GM19238 (cell line): ENCODE results near the gene TXK.

Source experiments
- DNase-seq: peaks from one replicate; pipeline ENCODE4 v3.0.0; 2011; ENCODE audit warnings: low spot score; ENCODE audit not compliant: insufficient read length

Gene TXK

GRCh38 chr4:48051078-48051477, 83.0 kb downstream of the TXK start:
- DNase-seq: no peak

- DNase-seq: no peak
These were observed 84.6 kb downstream of the TXK start for GRCh38 chr4:48049483-48049882.

- no peak for DNase-seq
These were observed 86.2 kb downstream of the TXK start for GRCh38 chr4:48047896-48048295.

- DNase-seq: no peak
These were observed 86.6 kb downstream of the TXK start for GRCh38 chr4:48047421-48047844.

GRCh38 chr4:48046059-48046458, 88.0 kb downstream of the TXK start:
- no peak for DNase-seq

- no peak for DNase-seq
These were observed 89.8 kb downstream of the TXK start for GRCh38 chr4:48044298-48044697.

GRCh38 chr4:48043504-48043903, 90.5 kb downstream of the TXK start:
- no peak for DNase-seq

- no peak for DNase-seq
These were observed 91.0 kb downstream of the TXK start for GRCh38 chr4:48042979-48043461.

- no peak for DNase-seq
These were observed 92.4 kb downstream of the TXK start for GRCh38 chr4:48041535-48042137.

GRCh38 chr4:48039561-48039960, 94.5 kb downstream of the TXK start:
- DNase-seq: no peak

GRCh38 chr4:48038666-48039065, 95.4 kb downstream of the TXK start:
- no peak for DNase-seq

GRCh38 chr4:48037117-48037462, 97.0 kb downstream of the TXK start:
- DNase-seq: no peak

- DNase-seq: no peak
These were observed 98.1 kb downstream of the TXK start for GRCh38 chr4:48035952-48036351.

GRCh38 chr4:48033825-48034413, 100.1 kb downstream of the TXK start:
- no peak for DNase-seq

GRCh38 chr4:48033412-48033811, 100.6 kb downstream of the TXK start:
- no peak for DNase-seq

GRCh38 chr4:48032721-48033120, 101.3 kb downstream of the TXK start:
- DNase-seq: no peak

- DNase-seq: no peak
These were observed 102.1 kb downstream of the TXK start for GRCh38 chr4:48031802-48032525.

GRCh38 chr4:48030470-48030869, 103.6 kb downstream of the TXK start:
- DNase-seq: no peak

GRCh38 chr4:48028696-48029095, 105.4 kb downstream of the TXK start:
- no peak for DNase-seq

- DNase-seq: no peak
These were observed 106.4 kb downstream of the TXK start for GRCh38 chr4:48027653-48028052.

GRCh38 chr4:48025005-48025404, 109.0 kb downstream of the TXK start:
- no peak for DNase-seq

- DNase-seq: no peak
These were observed 109.5 kb downstream of the TXK start for GRCh38 chr4:48024522-48024921.
